Eye (tissue), 1 donor: ENCODE measurements around the gene SCO1.
"Not testable (repeated sequence)": the region's sequence is repeated elsewhere in the genome, so short reads cannot be mapped to it uniquely, and the experiment has no call there.

Experiments
- DNase-seq: peaks from one replicate; pipeline ENCODE4 v3.0.0-alpha.2; 2015

The SCO1 gene

GRCh38 chr17:10725262-10725661, 27.9 kb upstream of the SCO1 start:
- no peak for DNase-seq

- no peak for DNase-seq
Observed at GRCh38 chr17:10724546-10725195, 27.3 kb upstream of the SCO1 start.

- DNase-seq, result no peak
Observed at GRCh38 chr17:10718547-10718946, 21.2 kb upstream of the SCO1 start.

- DNase-seq, result no peak
Observed at GRCh38 chr17:10716218-10716617, 18.9 kb upstream of the SCO1 start.

GRCh38 chr17:10713318-10713717, 16.0 kb upstream of the SCO1 start:
- no peak for DNase-seq

- no peak for DNase-seq
Observed at GRCh38 chr17:10705727-10706126, 8.4 kb upstream of the SCO1 start.

GRCh38 chr17:10702574-10702973, 5.2 kb upstream of the SCO1 start:
- peak; percentile 7 for DNase-seq

- no peak for DNase-seq
Observed at GRCh38 chr17:10699856-10700255, 2.5 kb upstream of the SCO1 start.

DNA sequence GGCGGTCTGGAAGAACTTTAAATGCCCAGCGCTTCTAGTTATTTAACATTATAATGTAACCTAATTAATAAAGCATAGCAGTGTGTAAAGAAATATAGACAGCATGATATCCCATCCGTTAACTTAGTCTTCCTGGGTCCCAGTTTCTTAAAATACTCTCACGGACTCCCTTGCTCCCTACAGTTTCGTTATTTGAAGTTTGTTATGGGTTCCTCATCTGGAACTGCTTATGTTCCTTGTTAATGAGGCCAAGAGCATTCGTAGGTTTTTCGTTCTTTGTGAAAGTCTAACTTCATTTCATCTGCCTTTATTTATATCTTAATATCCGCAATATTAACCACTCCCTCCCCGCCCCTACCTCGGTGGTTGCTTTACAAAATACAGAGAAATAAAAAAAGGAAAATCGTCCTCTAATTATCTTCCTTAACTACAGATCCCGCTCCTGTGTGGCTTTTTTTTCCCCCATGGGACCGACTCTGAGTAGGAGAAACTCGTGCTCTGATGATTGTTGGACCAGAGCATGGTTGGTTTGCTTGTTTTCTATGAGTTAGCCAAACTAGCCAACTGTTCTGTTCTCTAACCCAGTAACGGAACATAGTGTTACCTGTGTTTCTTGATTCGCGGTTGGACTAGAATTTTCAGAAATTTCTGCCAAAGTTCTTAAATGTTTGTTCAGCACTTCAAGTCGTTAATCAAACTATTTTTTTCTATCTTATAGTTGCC, 924 bp upstream of the SCO1 start:
- no peak for DNase-seq

DNA sequence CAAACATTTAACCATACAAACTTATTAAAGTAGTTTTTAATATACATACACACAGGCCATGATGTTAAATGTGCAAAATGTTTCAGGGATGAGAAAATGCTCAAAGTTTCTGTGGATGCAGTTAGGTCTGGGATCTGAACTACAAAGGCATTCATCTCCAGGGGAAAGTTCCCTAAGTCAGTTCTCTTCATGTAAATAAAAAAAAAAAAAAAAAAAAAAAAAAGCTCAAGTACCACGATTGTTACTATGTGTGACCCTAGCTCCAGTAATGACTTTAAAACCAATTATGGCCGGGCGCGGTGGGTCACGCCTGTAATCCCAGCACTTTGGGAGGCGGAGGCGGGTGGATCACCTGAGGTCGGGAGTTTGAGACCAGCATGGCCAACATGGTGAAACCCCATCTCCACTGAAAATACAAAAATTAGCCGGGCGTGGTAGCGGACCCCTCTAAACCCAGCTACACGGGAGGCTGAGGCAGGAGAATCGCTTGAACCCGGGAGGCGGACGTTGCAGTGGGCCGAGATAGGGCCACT, 1.4 kb downstream of the SCO1 start:
- DNase-seq, result not testable (repeated sequence)

DNA sequence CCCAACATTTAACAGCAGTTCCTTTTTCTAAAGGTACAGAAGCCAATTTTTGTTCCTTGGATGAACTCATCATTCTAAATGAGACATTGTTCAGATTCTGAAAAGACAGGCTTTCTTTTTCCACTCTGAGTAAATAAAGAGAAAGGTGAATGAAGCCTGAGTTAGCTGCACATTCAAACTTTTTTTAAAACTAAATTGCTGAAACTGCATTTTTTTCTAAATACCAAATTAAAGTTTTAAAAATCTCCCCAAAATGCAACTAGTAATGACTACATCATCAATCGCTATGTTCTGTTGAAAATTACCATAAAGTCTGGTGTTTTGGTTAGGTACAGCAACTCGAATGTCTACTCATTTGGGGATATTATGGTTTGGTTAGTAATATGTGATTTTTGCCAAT, 9.8 kb downstream of the SCO1 start:
- DNase-seq, result no peak

- DNase-seq, result peak; percentile 35
Observed at GRCh38 chr17:10683853-10684252, 13.5 kb downstream of the SCO1 start.

- no peak for DNase-seq
Observed at GRCh38 chr17:10681866-10682446, 15.4 kb downstream of the SCO1 start.

GRCh38 chr17:10674704-10675103, 22.6 kb downstream of the SCO1 start:
- no peak for DNase-seq

DNA sequence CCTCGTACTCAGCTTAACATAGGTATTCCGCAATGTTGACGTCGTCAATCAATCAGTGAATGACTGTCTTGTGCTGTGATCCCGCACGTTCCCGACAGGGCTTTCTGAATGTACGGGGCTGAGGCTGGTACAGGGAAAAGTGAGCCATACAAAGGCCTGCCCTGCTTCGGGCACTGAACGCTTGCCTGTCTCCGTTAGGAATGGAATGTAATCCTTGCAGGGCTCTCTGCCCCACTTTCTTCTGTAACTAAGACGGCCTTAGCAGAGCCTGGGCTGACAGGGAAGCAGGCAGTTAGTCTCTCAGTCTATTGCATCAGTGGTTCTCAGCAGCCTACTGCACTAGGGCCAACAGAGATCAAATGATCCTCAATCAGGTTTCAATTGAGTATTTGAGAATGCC, 24.0 kb downstream of the SCO1 start:
- no peak for DNase-seq

- DNase-seq, result no peak
Observed at GRCh38 chr17:10668775-10669174, 28.6 kb downstream of the SCO1 start.

DNA sequence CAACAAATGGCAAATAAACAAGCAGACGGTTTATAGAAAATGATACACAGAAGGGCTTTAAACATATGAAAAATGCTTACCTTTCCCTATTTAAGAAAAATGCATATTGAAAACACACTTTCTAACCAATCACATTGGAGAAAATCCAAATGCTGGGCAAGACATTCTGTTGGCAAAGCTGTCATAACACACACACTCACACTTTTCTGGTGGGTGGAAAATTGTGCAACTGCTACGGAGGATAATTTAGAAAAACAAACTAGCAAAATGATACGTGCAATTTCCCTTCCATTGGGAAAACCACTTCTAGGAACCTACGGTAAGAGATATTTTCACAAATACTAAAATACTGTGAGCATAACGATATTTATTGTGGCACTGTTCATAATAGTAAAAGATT, 30.4 kb downstream of the SCO1 start:
- DNase-seq, result no peak

GRCh38 chr17:10664571-10664970, 32.8 kb downstream of the SCO1 start:
- DNase-seq, result no peak

GRCh38 chr17:10663231-10663630, 34.1 kb downstream of the SCO1 start:
- no peak for DNase-seq

- DNase-seq, result peak; percentile 15
Observed at GRCh38 chr17:10661437-10661836, 35.9 kb downstream of the SCO1 start.

DNA sequence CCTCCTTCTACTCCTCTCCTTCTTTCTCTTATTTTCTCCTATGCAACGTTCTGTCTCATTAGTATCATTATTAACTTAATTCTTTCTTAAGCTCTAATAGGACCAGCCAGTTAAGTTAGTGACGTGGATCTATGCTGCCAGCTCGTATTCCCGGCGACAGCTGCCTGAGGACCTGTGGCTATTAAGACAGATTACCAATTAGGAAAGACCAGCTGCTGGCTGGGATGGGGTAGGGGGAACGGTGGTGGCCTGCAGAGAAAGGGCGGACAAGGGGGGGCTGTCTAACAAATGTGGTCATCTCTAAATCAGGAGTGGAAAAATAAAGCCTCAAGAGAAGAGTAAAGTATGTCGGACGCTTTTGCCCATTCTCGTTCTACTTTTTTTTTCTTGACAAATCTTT, 39.5 kb downstream of the SCO1 start:
- DNase-seq, result peak; percentile 83

- peak; percentile 15 for DNase-seq
Observed at GRCh38 chr17:10657148-10657547, 40.2 kb downstream of the SCO1 start, which contains the start of gene MYH3. Gene MYH3 (minus strand): TSS chr17:10657309. CDS start chr17:10655064, 2,245 bp downstream.

DNA sequence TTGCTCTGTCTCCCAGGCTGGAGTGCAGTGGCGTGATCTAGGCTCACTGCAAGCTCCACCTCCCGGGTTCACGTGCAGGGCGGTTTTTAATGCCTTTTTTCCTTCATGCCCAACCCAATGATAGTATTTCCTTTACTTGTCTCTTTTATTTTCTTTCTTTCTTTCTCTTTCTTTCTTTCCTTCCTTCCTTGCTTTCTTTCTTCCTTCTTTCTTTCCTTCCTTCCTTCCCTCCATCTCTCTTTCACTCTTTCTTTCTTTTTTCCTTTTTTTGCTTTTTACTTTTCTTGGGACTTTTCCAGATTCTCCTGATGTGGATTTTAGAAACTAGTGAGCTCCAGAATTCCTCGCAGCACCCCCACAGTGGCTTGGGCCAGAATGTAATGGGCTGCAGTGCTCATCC, 43.3 kb downstream of the SCO1 start:
- DNase-seq, result no peak
